HepG2 (cell line): ENCODE measurements around the gene SNAI3. TPM values are rescaled to one million over a fixed set of nuclear protein-coding genes. Genes with fewer than 3 reads are reported as not detected.

Experiments
- ARNT ChIP-seq: fragments of 450-650 bp; IDR thresholded peaks from 2 replicates; pipeline ENCODE4 v1.6.1; 2017
- ATF4 ChIP-seq, 2 experiments: fragments of 450-650 bp in 1 of 2; sonication (generic) in 1 of 2; formaldehyde crosslinking; IDR thresholded peaks; 2 replicates each; pipeline versions ENCODE4 v1.5.0 to v1.8.0; 2020 to 2022; ENCODE audit warnings: mild to moderate bottlenecking in 1 of 2, missing genetic modification reagents in 1 of 2
- CBX1 ChIP-seq: IDR thresholded peaks from one replicate; pipeline ENCODE4 v1.6.1; 2016; ENCODE audit warnings: antibody characterized with exemption, low read depth
- GABPB1 ChIP-seq: IDR thresholded peaks from 2 replicates; pipeline ENCODE4 v1.6.1; 2016; ENCODE audit warnings: mild to moderate bottlenecking, missing genetic modification reagents, moderate library complexity, missing compliant biosample characterization
- GTF3A ChIP-seq: sonication (generic); formaldehyde crosslinking; conservative IDR thresholded peaks from 2 replicates; pipeline ENCODE4 v1.4.0; 2020; ENCODE audit warnings: mild to moderate bottlenecking, missing genetic modification reagents
- HOXA9 ChIP-seq: sonication (generic); formaldehyde crosslinking; IDR thresholded peaks from 2 replicates; pipeline ENCODE4 v1.8.1; 2022; ENCODE audit warnings: missing genetic modification reagents, mild to moderate bottlenecking, moderate library complexity, borderline replicate concordance
- LRRFIP1 ChIP-seq: sonication (generic); formaldehyde crosslinking; conservative IDR thresholded peaks from 2 replicates; pipeline ENCODE4 v1.4.0; 2020; ENCODE audit warnings: missing genetic modification reagents
- MTA1 ChIP-seq: sonication (generic); formaldehyde crosslinking; IDR thresholded peaks from 2 replicates; pipeline ENCODE4 v1.4.0; 2020; ENCODE audit warnings: missing genetic modification reagents, mild to moderate bottlenecking, borderline replicate concordance
- NFYC ChIP-seq: IDR thresholded peaks from 2 replicates; pipeline ENCODE4 v1.6.1; 2016; ENCODE audit warnings: missing genetic modification reagents, missing compliant biosample characterization
- RBM22 ChIP-seq: fragments of 200-400 bp; formaldehyde crosslinking; optimal IDR thresholded peaks from 2 replicates; pipeline ENCODE3; 2017; ENCODE audit warnings: mild to moderate bottlenecking, low read length, moderate library complexity
- SCMH1 ChIP-seq: sonication (generic); formaldehyde crosslinking; IDR thresholded peaks from 2 replicates; pipeline ENCODE4 v1.9.0; 2021; ENCODE audit warnings: missing genetic modification reagents, mild to moderate bottlenecking, borderline replicate concordance
- THAP11 ChIP-seq: IDR thresholded peaks from 2 replicates; pipeline ENCODE4 v1.6.1; 2016; ENCODE audit warnings: missing biosample characterization, missing genetic modification reagents
- XRCC5 ChIP-seq: fragments of 200-400 bp; formaldehyde crosslinking; optimal IDR thresholded peaks from 2 replicates; pipeline ENCODE3; 2017; ENCODE audit warnings: mild to moderate bottlenecking, low read length
- ZFP62 ChIP-seq: sonication (generic); formaldehyde crosslinking; IDR thresholded peaks from 2 replicates; pipeline ENCODE4 v1.4.0; 2020; ENCODE audit warnings: missing genetic modification reagents
- ZKSCAN1 ChIP-seq: fragments of 150-350 bp; IDR thresholded peaks from 2 replicates; pipeline ENCODE4 v1.6.1; 2014; ENCODE audit warnings: low read length
- ZNF501 ChIP-seq: sonication (generic); formaldehyde crosslinking; IDR thresholded peaks from 2 replicates; pipeline ENCODE4 v1.5.1; 2020; ENCODE audit warnings: mild to moderate bottlenecking, moderate library complexity, missing genetic modification reagents
- ZNF589 ChIP-seq: sonication (generic); formaldehyde crosslinking; conservative IDR thresholded peaks from 2 replicates; pipeline ENCODE4 v1.8.0; 2022; ENCODE audit warnings: mild to moderate bottlenecking, moderate library complexity, missing genetic modification reagents
- ZSCAN31 ChIP-seq: sonication (generic); formaldehyde crosslinking; IDR thresholded peaks from 2 replicates; pipeline ENCODE4 v1.5.0; 2020; ENCODE audit warnings: low read depth, mild to moderate bottlenecking, missing genetic modification reagents
- polyA plus RNA-seq, 8 experiments: library from polyadenylated mRNA; depleted of rRNA in 3 of 8; stranded (reverse) in 7 of 8; unstranded in 1 of 8; fragments of >200 nt; fragmentation: Illumina TruSeq in 4 of 8; extraction: Trizol in 4 of 8; gene quantifications; 2 replicates each; pipeline versions ENCODE4 v1.2.1 to v1.2.3, GENCODE V29; 2011 to 2016; ENCODE audit warnings: low read depth in 4 of 8, missing spikeins in 1 of 8, mixed read lengths in 1 of 8; ENCODE audit not compliant: insufficient read depth in 1 of 8
- total RNA-seq, 5 experiments: library from RNA; depleted of rRNA; stranded (reverse); fragments of >200 nt; fragmentation: Illumina TruSeq; extraction: Trizol; gene quantifications; 2 replicates each; pipeline ENCODE4 v1.2.3, GENCODE V29; 2016; ENCODE audit warnings: low read depth in 1 of 5
- TF ChIP-seq, protein P1 (sequence below): sonication (generic); formaldehyde crosslinking; IDR thresholded peaks from 2 replicates; pipeline ENCODE4 v1.5.1; 2020; ENCODE audit warnings: missing genetic modification reagents, mild to moderate bottlenecking, borderline replicate concordance
- TF ChIP-seq, protein P2 (sequence below): sonication (generic); formaldehyde crosslinking; IDR thresholded peaks from 2 replicates; pipeline ENCODE4 v1.4.0; 2020; ENCODE audit warnings: mild to moderate bottlenecking, low read depth, missing genetic modification reagents

SNAI3 gene
- total and polyA plus RNA-seq, 2 of the 13 experiments (the other 11 are each of a cell fraction or from before 2014, with no cell fraction given), result 0.09 to 0.18 TPM

DNA sequence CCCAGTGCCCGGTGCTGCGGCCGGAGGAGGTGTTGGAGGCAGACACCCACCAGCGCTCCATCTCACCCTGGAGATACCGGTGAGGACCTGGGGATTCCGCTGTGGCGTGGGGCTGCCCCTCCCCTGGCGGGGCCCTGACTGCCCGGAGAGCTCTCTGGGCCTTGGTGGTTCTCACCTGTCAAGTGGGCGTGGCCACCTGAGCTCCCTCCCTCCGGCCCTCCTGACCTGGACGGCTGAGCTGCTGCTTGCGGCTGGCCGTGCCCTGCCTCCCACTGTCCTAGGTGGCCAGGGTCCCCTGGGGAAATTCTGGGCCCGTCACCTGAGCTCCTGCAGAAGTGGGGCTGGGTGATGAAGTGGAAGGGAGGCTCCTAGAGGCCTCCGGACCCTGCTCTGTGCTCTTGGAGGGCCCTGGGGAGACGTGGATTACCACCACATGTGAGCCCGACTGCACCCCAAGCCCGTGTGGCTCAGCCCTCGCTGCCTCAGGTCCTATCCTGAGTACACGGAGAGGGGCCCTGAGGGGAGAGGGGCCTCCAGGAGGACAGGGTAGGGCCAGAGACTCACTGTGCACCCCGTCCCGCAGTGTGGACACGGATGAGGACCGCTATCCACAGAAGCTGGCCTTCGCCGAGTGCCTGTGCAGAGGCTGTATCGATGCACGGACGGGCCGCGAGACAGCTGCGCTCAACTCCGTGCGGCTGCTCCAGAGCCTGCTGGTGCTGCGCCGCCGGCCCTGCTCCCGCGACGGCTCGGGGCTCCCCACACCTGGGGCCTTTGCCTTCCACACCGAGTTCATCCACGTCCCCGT lies 46.9 kb downstream of the SNAI3 start (continued):
- TF ChIP-seq, protein P1, sequence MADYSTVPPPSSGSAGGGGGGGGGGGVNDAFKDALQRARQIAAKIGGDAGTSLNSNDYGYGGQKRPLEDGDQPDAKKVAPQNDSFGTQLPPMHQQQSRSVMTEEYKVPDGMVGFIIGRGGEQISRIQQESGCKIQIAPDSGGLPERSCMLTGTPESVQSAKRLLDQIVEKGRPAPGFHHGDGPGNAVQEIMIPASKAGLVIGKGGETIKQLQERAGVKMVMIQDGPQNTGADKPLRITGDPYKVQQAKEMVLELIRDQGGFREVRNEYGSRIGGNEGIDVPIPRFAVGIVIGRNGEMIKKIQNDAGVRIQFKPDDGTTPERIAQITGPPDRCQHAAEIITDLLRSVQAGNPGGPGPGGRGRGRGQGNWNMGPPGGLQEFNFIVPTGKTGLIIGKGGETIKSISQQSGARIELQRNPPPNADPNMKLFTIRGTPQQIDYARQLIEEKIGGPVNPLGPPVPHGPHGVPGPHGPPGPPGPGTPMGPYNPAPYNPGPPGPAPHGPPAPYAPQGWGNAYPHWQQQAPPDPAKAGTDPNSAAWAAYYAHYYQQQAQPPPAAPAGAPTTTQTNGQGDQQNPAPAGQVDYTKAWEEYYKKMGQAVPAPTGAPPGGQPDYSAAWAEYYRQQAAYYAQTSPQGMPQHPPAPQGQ (CRISPR knock-in tag), result no peak
- TF ChIP-seq GTF3A (CRISPR knock-in tag) (0 out of 2 replicates have a peak, but pooled peaks have one; percentile 62), ARNT (no peak), XRCC5 (no peak), SCMH1 (no peak), LRRFIP1 (CRISPR knock-in tag) (no peak), ZFP62 (CRISPR knock-in tag) (no peak), HOXA9 (no peak), ATF4 (CRISPR knock-in tag; IDR thresholded peaks at IDR 0.05) (no peak), MTA1 (CRISPR knock-in tag) (no peak), CBX1 (no peak), RBM22 (no peak), THAP11 (no peak), ZKSCAN1 (no peak), NFYC (CRISPR knock-in tag) (no peak), ZNF589 (CRISPR knock-in tag) (no peak), ZNF501 (CRISPR knock-in tag) (no peak; the same call in 1 of the 2 replicates), GABPB1 (no peak), ZSCAN31 (CRISPR knock-in tag) (no peak)
- TF ChIP-seq, protein P2, sequence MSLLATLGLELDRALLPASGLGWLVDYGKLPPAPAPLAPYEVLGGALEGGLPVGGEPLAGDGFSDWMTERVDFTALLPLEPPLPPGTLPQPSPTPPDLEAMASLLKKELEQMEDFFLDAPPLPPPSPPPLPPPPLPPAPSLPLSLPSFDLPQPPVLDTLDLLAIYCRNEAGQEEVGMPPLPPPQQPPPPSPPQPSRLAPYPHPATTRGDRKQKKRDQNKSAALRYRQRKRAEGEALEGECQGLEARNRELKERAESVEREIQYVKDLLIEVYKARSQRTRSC, result no peak
